GM12878 (cell line): ENCODE measurements around the gene NOCT. TPM values are rescaled to one million over a fixed set of nuclear protein-coding genes. Genes with fewer than 3 reads are reported as not detected.

ENCODE experiments used
- ATAC-seq: fragments of 200-7000 bp; cut with Tn5 transposase; 3 replicates; pipeline ENCODE4 v1.9.1; 2020; ENCODE audit warnings: mild to moderate bottlenecking, moderate library complexity
- BruUV-seq: library from RNA; stranded (reverse); fragments of 400-500 nt; replicated peaks from 2 replicates; lab custom pipeline; 2021; lab: Mats Ljungman, UMichigan
- CTCF ChIA-PET: fragments of 300-600 bp; sonication (Branson Sonifier 250); formaldehyde crosslinking; extraction: SDS; loops from one replicate; lab custom pipeline; 2021; ENCODE audit warnings: inconsistent platforms; lab: Yijun Ruan, JAX
- POLR2A ChIA-PET: fragments of 350-600 bp; formaldehyde crosslinking; extraction: SDS; loops from one replicate; lab custom pipeline; 2021; ENCODE audit warnings: inconsistent platforms; lab: Charles Lee
- RAD21 ChIA-PET: fragments of 300-600 bp; sonication (Branson Sonifier 250); formaldehyde crosslinking; loops from one replicate; lab custom pipeline; 2023; ENCODE audit warnings: antibody characterized with exemption; ENCODE audit not compliant: unreplicated experiment; lab: Charles Lee
- SMC1A ChIA-PET: fragments of 300-600 bp; sonication (Branson Sonifier 250); formaldehyde crosslinking; loops from one replicate; lab custom pipeline; 2023; ENCODE audit not compliant: unreplicated experiment, uncharacterized antibody; lab: Charles Lee
- DNase-seq: peaks from one replicate; pipeline ENCODE4 v3.0.0-alpha.2; 2011; ENCODE audit warnings: low read depth, low spot score
- FAIRE-seq: peaks from 3 replicates; lab custom pipeline; 2011; peaks lifted over from hg19 to GRCh38; lab: Jason Lieb, UNC
- H2AFZ ChIP-seq: 2 replicates; pipeline ENCODE4 v1.6.0; 2011; ENCODE audit warnings: low read depth, low read length, control low read depth; ENCODE audit not compliant: control insufficient read depth
- H3K27ac ChIP-seq: 2 replicates; pipeline ENCODE4 v1.5.1; 2011; ENCODE audit warnings: control low read depth; ENCODE audit not compliant: control insufficient read depth, insufficient read depth
- H3K27me3 ChIP-seq, 2 experiments: replicated peaks in 1 of 2; 2 replicates each; pipeline versions ENCODE4 v1.6.0 to v1.6.1; 2011; ENCODE audit warnings: low read length in 1 of 2; ENCODE audit not compliant: control insufficient read depth in 2 of 2, insufficient read depth in 2 of 2
- H3K36me3 ChIP-seq, 2 experiments: 2 replicates each; pipeline ENCODE4 v1.5.1; 2011; ENCODE audit warnings: low read length in 1 of 2; ENCODE audit not compliant: control insufficient read depth in 2 of 2, insufficient read depth in 2 of 2
- H3K4me1 ChIP-seq: 2 replicates; pipeline ENCODE4 v1.6.1; 2011; ENCODE audit warnings: mild to moderate bottlenecking, low read length, moderate library complexity, mixed read lengths; ENCODE audit not compliant: control insufficient read depth, insufficient read depth
- H3K4me2 ChIP-seq: 2 replicates; pipeline ENCODE4 v1.6.0; 2011; ENCODE audit warnings: control low read depth; ENCODE audit not compliant: control insufficient read depth, insufficient read depth
- H3K4me3 ChIP-seq: fragments of 200-600 bp; sonication (generic); 2 replicates; pipeline ENCODE4 v1.5.1; 2016
- H3K79me2 ChIP-seq: 2 replicates; pipeline ENCODE4 v1.6.0; 2011; ENCODE audit warnings: low read length; ENCODE audit not compliant: control insufficient read depth, insufficient read depth
- H3K9ac ChIP-seq: 2 replicates; pipeline ENCODE4 v1.8.0; 2011; ENCODE audit warnings: low read length, control low read depth, mixed read lengths; ENCODE audit not compliant: control insufficient read depth, insufficient read depth
- H3K9me3 ChIP-seq: replicated peaks from 3 replicates; pipeline ENCODE4 v1.5.1; 2011; ENCODE audit warnings: mild to moderate bottlenecking, low read length; ENCODE audit not compliant: control insufficient read depth, insufficient read depth
- H4K20me1 ChIP-seq: 2 replicates; pipeline ENCODE4 v1.6.0; 2011; ENCODE audit not compliant: control insufficient read depth, insufficient read depth
- BRCA1 ChIP-seq: IDR thresholded peaks from 2 replicates; pipeline ENCODE4 v1.6.1; 2011; ENCODE audit warnings: low read depth, low read length, improper control_type of control experiment
- CHD2 ChIP-seq: IDR thresholded peaks from 2 replicates; pipeline ENCODE4 v1.6.1; 2011; ENCODE audit warnings: low read depth, low read length, improper control_type of control experiment, borderline replicate concordance
- CTCF ChIP-seq, 3 experiments: IDR thresholded peaks in 2 of 3; conservative IDR thresholded peaks in 1 of 3; 2 replicates each; pipeline ENCODE4 v1.5.1; 2011; ENCODE audit warnings: low read depth in 3 of 3, low read length in 3 of 3, mild to moderate bottlenecking in 3 of 3, control low read depth in 2 of 3, moderate library complexity in 2 of 3, inconsistent platforms in 1 of 3, mixed read lengths in 1 of 3; ENCODE audit not compliant: control insufficient read depth in 2 of 3, insufficient read depth in 1 of 3; ENCODE audit errors: extremely low read depth in 1 of 3
- EZH2 ChIP-seq: IDR thresholded peaks from 2 replicates; pipeline ENCODE4 v1.6.1; 2012; ENCODE audit warnings: low read depth, mild to moderate bottlenecking, control low read depth, inconsistent platforms, low read length, borderline replicate concordance; ENCODE audit not compliant: control insufficient read depth
- HDAC2 ChIP-seq: fragments of 200-600 bp; sonication (generic); IDR thresholded peaks from 2 replicates; pipeline ENCODE4 v1.6.1; 2017
- IKZF2 ChIP-seq, 2 experiments: fragments of 450-650 bp; IDR thresholded peaks; 2 replicates each; pipeline ENCODE4 v1.6.1; 2017; ENCODE audit warnings: mild to moderate bottlenecking in 2 of 2, moderate library complexity in 2 of 2
- LARP7 ChIP-seq: fragments of 450-650 bp; IDR thresholded peaks from 2 replicates; pipeline ENCODE4 v1.6.1; 2017; ENCODE audit warnings: mild to moderate bottlenecking
- MEF2B ChIP-seq: fragments of 450-650 bp; IDR thresholded peaks from 2 replicates; pipeline ENCODE4 v1.6.1; 2018; ENCODE audit warnings: mild to moderate bottlenecking, moderate library complexity; ENCODE audit not compliant: partially characterized antibody, poor library complexity, severe bottlenecking
- MXI1 ChIP-seq: fragments of 150-350 bp; IDR thresholded peaks from 2 replicates; pipeline ENCODE4 v1.6.1; 2011; ENCODE audit warnings: low read depth, mild to moderate bottlenecking, inconsistent platforms, low read length, improper control_type of control experiment
- RBBP5 ChIP-seq: fragments of 200-600 bp; sonication (generic); conservative IDR thresholded peaks from 2 replicates; pipeline ENCODE4 v1.6.1; 2016
- SIN3A ChIP-seq: IDR thresholded peaks from 2 replicates; pipeline ENCODE4 v1.6.1; 2012; ENCODE audit warnings: low read depth, low read length, improper control_type of control experiment
- SMAD1 ChIP-seq: fragments of 450-650 bp; IDR thresholded peaks from 2 replicates; pipeline ENCODE4 v1.6.1; 2018; ENCODE audit warnings: mild to moderate bottlenecking, low read depth; ENCODE audit not compliant: partially characterized antibody
- SMAD5 ChIP-seq: IDR thresholded peaks from 2 replicates; pipeline ENCODE4 v1.6.1; 2016; ENCODE audit warnings: antibody characterized with exemption, low read depth
- SREBF1 ChIP-seq: IDR thresholded peaks from 2 replicates; pipeline ENCODE4 v1.6.1; 2012; ENCODE audit warnings: mild to moderate bottlenecking, low read length
- ZBTB33 ChIP-seq: fragments of 450-650 bp; IDR thresholded peaks from 2 replicates; pipeline ENCODE4 v1.6.1; 2017; ENCODE audit warnings: mild to moderate bottlenecking
- WGBS: methylation state at CpG from one replicate; pipeline ENCODE4 v1.1.6; 2016; ENCODE audit warnings: low lambda C conversion rate; ENCODE audit not compliant: insufficient replicate concordance, insufficient coverage; ENCODE audit errors: missing lambda C conversion rate; 5-methylcytosine and 5-hydroxymethylcytosine counted together
- in situ Hi-C: fragments of 300-500 bp; cut with MboI; formaldehyde crosslinking; loops from 9 replicates; pipeline ENCODE4 v1.14.3; 2018; ENCODE audit warnings: mixed read lengths
- intact Hi-C: fragments of 100-400 bp; cut with micrococcal nuclease; formaldehyde crosslinking; loops from one replicate; pipeline ENCODE4 v1.14.2; 2022; ENCODE audit not compliant: unreplicated experiment
- polyA plus RNA-seq, 11 experiments: library from polyadenylated mRNA; depleted of rRNA in 4 of 11; unstranded in 6 of 11; stranded (reverse) in 5 of 11; fragments of >200 nt; fragmentation: Nextera tagmentation in 4 of 11; fragmentation: Illumina TruSeq in 1 of 11; extraction: Ambion mirVana in 4 of 11; extraction: Trizol in 1 of 11; gene quantifications; 1 replicate in 1 of 11; 2 replicates in 10 of 11; pipeline versions ENCODE4 v1.2.1 to v1.2.3, GENCODE V29; 2011 to 2016; ENCODE audit warnings: inconsistent platforms in 2 of 11, missing spikeins in 2 of 11, low read depth in 1 of 11
- total RNA-seq, 4 experiments: library from RNA; depleted of rRNA in 3 of 4; stranded (reverse); fragments of >200 nt in 3 of 4; fragmentation: Illumina TruSeq in 1 of 4; extraction: Trizol in 1 of 4; gene quantifications; 2 replicates each; pipeline versions ENCODE4 v1.2.1 to v1.2.3, GENCODE V29; 2013 to 2021
- TF ChIP-seq, protein P1 (sequence below): IDR thresholded peaks from 2 replicates; pipeline ENCODE4 v1.6.1; 2012; ENCODE audit warnings: low read length, inconsistent platforms

NOCT gene
- total and polyA plus RNA-seq, 10 of the 15 experiments (the other 5 are each of a cell fraction or from before 2014, with no cell fraction given) = 1.4 to 17.6 (median 8.1) TPM

DNA sequence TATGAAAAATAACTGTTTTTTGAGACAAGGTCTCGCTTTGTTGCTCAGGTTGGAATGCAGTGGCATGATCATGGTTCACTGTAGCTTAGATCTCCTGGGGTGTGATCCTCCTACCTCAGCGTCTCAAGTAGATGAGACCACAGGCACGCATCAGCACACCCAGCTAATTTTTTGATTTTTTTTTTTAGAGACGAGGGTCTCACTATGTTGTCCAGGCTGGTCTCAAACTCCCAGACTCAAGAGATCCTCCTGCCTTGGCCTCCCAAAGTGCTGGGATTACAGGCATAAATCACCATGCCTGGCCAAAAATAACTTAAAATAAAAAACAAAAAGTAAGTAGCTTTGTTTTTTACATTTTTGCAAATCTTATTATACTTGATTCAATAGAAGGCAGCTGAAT, 63.3 kb downstream of the NOCT start (continued):
- TF ChIP-seq, protein P1, sequence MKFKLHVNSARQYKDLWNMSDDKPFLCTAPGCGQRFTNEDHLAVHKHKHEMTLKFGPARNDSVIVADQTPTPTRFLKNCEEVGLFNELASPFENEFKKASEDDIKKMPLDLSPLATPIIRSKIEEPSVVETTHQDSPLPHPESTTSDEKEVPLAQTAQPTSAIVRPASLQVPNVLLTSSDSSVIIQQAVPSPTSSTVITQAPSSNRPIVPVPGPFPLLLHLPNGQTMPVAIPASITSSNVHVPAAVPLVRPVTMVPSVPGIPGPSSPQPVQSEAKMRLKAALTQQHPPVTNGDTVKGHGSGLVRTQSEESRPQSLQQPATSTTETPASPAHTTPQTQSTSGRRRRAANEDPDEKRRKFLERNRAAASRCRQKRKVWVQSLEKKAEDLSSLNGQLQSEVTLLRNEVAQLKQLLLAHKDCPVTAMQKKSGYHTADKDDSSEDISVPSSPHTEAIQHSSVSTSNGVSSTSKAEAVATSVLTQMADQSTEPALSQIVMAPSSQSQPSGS = no peak
- TF ChIP-seq SIN3A = no peak

GRCh38 chr4:139082750-139083606, 67.4 kb downstream of the NOCT start:
- H3K9ac ChIP-seq = peak overlapping the region; percentile 88
- intact Hi-C loops = loop anchor here (5.0 kb wide), 4 partner anchors 66 to 369 kb away; partner anchors contain the start of genes ELF2, NAA15, NDUFC1 and NOCT
- H3K9me3 ChIP-seq = no peaks in the 10 kb centered on the region
- FAIRE-seq = peak; percentile 97
- under 1% methylated on average over 37 of the region's 38 CpGs for WGBS
- H3K36me3 ChIP-seq = peaks cover 0 to 3% of the 10 kb centered on the region in 2 experiments; a peak in 1 of 4 replicates
- H3K27ac ChIP-seq = peak overlapping the region; percentile 97
- peak; percentile 88 for ATAC-seq
- H3K79me2 ChIP-seq = peaks cover 59% of the 10 kb centered on the region
- peak overlapping the region; percentile 77 for H3K4me3 ChIP-seq
- H2AFZ ChIP-seq = peak overlapping the region; percentile 96
- no peaks in the 10 kb centered on the region for H4K20me1 ChIP-seq
- in situ Hi-C loops = no loop called here
- RAD21 ChIA-PET = interaction anchor here (0.5 to 1.1 kb wide), 3 partner anchors 52 to 562 kb away, joined by 3 to 5 read pairs (median 4); no protein-coding TSS in a partner anchor
- DNase-seq = peak; percentile 93
- no peaks in the 10 kb centered on the region; the same call in 1 of the 2 replicates for H3K4me1 ChIP-seq
- no peaks in the 10 kb centered on the region for H3K27me3 ChIP-seq
- CTCF ChIA-PET = interaction anchor here (1.0 kb wide), 1 partner anchor 52 kb away, joined by 6 read pairs; no protein-coding TSS in a partner anchor
- TSS peak; percentile 92 for BruUV-seq
- POLR2A ChIA-PET = interaction anchor here (0.7 to 1.5 kb wide), 9 partner anchors 89 to 1230 kb away, joined by 3 to 7 read pairs (median 4); partner anchors contain the start of genes NAA15 and NDUFC1
- SMC1A ChIA-PET = interaction anchor here (1.3 to 2.6 kb wide), 2 partner anchors 52 to 96 kb away, joined by 3 to 13 read pairs; no protein-coding TSS in a partner anchor
- peak overlapping the region; percentile 92 for H3K4me2 ChIP-seq
- TF ChIP-seq CHD2 (peak; percentile 96), SMAD5 (peak; percentile 52; the same call in 1 of the 2 replicates), HDAC2 (no peak), IKZF2 (IDR thresholded peaks at IDR 0.05) (peak; percentile 58 to 61; a peak in 2 of 4 replicates), MEF2B (no peak), SMAD1 (no peak), BRCA1 (no peak), SREBF1 (no peak), ZBTB33 (no peak), MXI1 (peak; percentile 89), LARP7 (no peak), CTCF (IDR thresholded peaks at IDR 0.05 in 2 of 3, conservative IDR thresholded peaks at IDR 0.05 in 1 of 3; ENCODE audit: control insufficient read depth in 2 of 3, extremely low read depth in 1 of 3, insufficient read depth in 1 of 3, low read depth in 3 of 3, low read length in 3 of 3) (no peak), EZH2 (no peak), RBBP5 (no peak; the same call in 1 of the 2 replicates)
